Stimulated activated CD4-positive, alpha-beta T cell treated with anti-CD3 and anti-CD28 coated beads, Interleukin-2, amount 100 ng/mL, for 24 hours (primary cell): ENCODE measurements around the gene JARID2.

Experiments
- DNase-seq, 2 donors: peaks; one replicate each; pipeline ENCODE4 v3.0.0-alpha.2; 2020

The JARID2 gene

DNA sequence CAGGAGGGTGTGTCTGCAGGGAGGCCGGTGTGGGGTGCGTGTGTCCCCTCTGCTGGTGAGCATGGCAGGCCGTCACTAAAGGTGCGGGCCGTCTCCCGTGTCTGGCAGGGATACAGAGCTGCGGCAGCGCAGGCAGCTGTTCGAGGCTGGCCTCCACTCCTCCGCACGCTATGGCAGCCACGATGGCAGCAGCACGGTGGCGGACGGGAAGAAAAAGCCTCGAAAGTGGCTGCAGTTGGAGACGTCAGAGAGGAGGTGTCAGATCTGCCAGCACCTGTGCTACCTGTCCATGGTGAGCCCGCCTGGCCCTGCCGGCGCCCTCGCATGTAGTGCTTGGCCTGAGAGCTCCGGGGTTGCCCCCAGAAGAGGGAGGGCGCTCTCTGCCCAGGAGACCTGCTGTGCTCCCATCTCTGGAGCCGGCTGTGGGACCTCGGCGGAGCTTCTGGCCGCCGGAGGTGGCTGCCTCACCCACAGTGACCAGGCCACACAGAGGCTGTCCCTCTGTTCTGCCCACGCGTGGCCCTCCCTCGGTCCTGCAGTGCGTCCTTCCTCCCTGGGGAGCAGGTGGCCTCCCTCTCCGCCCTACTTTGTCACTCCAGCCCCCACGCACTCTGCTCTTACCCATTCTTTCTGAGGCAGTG, 267.4 kb downstream of the JARID2 start:
- DNase-seq = no peak

DNA sequence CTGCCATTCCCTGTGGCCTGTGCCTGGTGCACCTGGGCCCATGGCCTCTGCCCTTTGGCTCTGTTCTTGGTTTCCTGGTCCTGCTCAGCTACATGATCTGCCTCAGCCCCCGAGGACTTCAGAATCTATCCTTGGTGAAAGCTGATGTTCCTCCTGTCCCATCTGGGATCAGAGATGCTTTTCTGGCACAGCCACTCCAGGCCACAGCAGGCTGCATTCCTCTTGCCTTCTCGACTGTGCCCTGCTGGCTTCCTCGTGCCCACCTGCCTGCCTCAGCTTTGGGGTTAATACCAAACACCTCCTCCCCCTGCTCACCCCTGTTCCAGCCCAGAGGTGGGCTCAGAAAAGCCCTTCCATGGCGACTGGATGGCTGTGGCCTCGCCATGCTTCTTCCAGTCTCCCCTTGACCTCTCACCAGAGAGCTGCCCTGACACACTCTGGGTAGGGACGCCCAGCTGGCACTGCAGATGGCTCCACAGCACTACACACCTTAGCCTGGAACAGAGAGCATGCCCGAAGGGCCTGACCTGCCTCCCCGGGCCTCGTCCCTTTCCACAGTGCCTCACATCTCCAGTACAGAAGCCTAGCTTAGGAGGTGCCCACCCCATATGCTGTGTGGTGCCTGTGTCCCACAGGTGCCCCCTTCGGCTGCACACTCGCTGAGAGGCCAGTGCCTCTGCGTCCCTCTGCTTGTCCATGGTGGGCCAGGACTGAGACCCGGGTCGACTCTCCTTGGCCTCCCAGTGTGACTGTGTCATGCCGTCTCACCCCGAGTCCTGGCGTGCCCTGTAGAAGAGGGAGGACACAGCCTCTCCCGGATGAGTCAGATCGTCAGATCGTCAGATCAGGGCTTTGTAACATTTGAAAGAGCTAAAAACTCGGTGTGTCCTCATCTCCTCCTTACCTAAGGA, 268.2 kb downstream of the JARID2 start:
- no peak for DNase-seq

DNA sequence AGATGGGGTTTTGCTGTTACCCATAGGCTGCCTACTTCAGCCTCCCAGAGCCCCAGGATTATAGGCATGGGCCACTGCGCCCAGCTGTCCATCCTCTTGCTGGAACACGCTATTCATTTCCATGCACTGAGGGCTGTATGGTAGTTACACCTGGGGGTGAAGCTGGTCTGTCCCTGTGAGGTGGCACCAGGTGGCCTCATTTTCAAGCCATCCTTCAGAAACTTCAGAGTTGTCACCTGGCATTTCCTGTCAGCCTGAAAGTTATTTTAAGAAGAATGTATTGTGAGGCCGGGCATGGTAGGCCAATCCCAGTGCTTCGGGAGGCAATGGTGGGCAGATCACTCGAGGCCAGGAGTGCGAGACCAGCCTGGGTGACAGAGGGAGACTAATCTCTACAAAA, 269.4 kb downstream of the JARID2 start:
- no peak for DNase-seq

DNA sequence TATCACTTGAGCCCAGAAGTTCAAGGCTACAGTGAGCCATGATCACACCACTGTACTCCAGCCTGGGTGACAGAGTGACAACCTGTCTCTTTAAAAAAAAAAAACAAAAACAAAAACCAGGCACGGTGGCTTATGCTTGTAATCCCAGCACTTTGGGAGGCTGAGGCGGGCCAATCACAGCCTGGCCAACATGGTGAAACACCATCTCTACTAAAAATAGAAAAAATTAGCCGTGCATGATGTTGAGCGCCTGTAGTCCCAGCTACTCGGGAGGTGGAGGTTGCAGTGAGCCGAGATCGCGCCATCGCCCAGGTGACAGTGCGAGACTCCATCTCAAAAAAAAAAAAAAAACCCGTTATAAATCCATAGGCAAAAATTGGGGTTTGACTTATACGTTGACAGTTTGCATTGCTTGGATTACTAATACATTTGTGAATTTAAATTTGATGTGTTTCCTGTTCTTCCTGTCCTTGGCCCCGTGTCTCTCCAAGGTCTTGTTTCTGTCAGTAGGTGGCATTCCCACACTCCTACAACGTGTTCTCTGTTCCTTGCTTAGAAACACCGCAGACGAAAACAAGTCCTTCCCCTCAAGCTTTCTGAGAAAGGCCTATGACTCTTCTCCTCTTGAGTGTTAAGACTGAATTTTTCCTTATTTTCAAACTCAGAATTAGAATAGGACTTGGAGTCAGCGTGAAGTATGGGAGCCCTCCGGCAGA, 269.9 kb downstream of the JARID2 start:
- DNase-seq = no peak

DNA sequence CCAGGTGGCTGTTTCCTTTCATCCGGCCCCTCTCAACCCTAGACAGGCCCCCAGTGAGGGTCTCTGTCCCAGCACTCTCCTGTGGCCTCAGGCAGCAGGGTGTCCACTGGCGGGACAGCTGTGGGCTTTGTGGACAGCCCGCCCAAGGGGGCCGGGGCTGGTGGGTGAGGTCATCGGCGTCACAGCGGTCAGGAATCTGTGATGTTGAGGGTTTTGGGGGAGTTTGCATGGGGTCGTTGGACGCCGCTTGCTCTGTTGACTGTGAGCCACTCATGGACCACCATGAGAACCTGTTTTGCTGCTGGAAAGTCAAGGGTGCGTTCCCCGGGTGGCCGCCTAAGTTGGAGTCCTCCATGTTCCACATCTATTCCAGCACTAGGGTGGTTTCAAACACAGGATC, 270.5 kb downstream of the JARID2 start:
- DNase-seq = no peak

DNA sequence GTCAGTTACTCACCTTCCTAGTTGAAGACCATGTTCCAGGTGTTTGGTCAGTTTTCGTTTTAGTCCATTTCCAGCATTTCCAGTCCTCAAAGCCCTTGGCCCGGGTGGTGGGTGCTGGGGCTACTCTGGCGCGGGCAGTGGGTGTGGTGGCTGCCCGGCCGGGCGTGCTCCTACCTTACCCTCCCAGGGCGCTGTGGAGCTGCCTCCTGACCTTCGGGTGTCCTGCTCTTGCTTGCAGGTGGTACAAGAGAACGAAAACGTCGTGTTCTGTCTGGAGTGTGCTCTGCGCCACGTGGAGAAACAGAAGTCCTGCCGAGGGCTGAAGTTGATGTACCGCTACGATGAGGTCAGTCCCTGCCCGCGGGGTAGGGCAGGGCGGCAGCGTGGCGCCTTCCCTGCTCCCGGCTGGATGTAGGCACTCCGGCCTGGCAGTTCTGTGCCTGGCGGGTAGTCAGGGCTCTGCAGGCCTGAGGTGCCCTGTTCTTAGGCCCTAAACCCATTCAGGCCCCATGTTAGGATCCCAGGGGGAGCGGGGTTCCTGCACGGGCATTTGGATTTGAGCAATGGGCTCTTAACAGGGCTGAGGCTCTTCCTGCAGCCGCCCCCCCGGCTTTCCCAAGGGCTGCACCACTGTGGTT, 271.2 kb downstream of the JARID2 start:
- DNase-seq = no peak

DNA sequence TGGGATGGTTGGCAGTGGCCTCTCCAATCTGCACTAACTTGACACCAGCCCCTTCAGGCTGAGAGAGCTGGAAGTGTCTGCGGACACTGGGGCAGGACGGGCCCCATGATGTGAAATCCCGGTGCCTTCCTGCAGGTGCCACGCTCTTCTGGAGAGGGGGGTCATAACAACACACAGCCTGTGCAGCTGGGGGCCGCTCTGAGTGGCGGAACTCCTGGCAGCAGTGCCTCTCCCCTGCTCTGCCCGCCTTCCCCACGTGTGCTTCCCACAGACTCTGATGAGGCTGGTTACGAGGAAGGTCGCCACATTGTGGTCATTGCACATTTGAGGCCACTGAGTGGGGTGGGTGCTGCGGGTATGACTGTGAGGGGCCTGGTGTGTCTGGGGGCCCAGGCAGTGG, 271.7 kb downstream of the JARID2 start:
- no peak for DNase-seq

DNA sequence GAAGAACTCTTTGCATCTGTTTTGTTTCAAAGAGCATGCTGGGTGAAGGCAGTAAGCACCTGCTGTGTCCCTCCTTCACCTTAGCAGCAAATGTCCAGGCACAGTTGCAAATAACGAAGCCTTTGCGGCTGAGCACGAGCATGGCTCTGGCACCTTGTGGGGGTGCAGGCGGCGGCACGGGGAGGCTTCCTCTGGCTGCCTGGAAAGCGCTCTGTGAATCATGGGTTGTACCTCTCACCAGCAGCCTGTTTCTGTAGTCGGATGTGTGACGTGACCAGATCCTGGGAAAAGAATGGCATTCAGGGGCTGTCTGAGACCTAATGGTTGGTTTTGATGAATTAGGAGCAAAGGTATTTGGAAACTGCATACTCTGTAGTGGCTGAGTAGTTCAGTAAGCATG, 272.2 kb downstream of the JARID2 start:
- DNase-seq = no peak

DNA sequence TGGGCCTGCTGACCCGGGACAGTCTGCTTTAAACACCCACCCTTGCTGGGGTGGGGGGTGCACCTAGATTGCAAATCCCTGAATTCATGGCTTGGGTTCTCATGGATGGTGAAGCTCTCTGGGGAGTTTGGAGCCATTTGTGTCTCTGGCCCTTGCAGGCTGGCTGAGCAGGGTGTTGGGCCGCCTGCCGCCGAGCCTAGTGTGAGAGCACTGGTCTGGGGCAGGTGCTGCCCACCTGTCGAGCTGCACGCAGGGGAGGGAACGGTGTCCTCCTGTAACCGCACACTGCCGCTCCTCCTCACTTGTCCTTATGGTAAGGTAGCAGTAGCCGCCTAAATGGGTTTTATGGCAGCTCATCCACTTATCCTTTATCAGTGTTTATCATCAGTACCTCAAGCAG, 273.0 kb downstream of the JARID2 start:
- DNase-seq = no peak

DNA sequence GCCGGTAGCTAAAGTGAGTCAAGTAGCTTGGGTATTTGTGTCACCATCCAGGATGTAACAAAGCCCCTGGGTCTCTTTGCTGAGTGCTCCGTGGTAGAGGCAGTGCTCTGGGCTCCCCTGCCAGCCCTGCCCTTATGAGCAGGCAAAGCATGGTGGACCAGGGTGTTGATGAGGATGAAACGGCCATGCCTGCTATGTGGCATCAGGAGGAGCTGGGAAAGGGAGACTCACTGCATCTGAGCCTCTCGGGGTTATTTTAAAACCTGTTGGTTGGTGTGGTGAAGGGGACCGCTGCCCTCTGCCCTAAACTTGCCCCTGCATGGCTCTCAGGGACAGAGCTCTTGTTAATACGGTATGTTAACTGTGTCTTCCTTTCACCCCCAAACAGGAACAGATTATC, 273.8 kb downstream of the JARID2 start:
- DNase-seq = no peak

DNA sequence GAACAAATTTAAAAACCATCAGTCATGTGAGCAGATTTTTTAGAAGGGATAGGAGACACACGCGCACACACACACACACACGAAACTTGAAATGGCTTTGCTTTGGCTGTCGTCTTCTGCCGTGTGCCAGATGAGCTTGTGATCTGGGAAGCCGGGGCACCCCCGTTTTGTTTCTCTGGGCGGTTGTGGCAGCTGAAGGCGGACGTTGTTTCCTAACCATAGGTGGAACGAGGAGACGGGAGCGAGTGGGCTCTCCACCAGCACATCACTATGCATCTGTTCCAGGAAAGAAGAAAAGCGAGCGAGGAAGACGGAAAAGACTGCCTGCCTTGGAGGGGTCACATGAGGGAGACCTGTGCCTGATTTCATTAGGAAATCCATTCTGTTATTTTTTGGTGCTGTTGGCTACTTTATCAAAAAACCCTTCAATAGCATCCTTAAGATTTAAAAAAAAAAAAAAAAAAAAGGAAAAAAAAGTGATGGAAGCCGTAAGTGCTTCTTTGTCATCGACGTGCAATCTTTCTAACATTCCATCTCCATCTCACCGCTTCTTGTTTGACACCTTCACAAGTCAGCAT, 274.8 kb downstream of the JARID2 start:
- no peak for DNase-seq

DNA sequence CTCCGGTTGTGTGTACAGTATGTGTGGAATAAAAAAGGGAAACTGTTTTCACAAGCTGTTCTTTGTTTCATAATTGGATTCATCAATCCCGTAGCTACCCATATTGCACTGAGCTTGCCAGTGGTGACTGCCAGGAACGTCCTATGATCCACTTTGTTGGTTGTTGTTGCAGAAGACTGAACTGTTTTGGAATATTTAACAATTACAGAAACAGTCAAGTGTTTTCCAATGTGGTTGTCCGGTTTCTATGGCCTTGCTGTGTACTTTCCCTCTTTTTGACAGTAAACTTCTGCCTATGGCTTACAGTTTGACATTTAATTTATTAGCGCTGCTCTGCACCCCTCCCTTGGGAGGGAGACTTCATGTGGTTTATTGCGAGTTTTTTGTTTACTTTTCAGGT, 275.7 kb downstream of the JARID2 start:
- no peak for DNase-seq

DNA sequence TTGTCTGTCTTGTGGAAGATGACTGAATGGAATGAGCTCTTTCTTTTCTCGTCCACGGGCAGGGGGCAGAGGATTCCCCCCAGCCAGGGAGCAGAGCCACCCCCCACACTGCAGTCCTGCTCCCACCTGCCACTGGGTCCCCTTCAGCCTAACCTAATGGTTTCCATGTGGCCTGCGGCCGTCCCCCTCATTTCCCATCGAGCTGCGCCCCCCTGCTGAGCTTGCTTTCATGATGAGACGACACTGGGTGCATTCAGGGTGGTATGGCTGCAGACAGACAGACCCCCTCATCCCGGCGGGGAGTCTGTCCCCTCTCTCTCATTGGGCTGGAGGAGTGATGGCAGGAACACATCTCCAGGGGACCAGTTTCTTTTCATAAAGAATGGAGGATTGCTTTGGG, 276.2 kb downstream of the JARID2 start:
- no peak for DNase-seq

DNA sequence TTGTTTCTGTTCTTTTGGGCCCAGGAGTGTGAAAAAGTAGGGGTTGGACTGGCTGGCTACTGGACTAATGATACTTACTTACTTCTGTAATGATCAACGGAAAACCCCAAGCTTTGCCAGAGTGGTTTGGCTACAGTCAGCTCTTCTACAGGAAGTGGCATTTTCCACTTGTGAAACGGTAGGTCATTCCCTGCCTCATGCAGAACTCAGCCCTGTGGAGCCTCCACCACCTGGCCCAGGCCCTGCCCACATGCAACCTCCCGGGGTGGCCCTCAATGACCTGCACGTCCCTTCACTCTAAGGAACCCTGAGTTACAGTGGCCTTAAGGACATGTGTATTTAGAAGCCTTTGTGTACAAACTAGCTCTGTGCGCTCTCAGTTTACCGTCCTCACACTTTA, 276.6 kb downstream of the JARID2 start:
- DNase-seq = no peak

DNA sequence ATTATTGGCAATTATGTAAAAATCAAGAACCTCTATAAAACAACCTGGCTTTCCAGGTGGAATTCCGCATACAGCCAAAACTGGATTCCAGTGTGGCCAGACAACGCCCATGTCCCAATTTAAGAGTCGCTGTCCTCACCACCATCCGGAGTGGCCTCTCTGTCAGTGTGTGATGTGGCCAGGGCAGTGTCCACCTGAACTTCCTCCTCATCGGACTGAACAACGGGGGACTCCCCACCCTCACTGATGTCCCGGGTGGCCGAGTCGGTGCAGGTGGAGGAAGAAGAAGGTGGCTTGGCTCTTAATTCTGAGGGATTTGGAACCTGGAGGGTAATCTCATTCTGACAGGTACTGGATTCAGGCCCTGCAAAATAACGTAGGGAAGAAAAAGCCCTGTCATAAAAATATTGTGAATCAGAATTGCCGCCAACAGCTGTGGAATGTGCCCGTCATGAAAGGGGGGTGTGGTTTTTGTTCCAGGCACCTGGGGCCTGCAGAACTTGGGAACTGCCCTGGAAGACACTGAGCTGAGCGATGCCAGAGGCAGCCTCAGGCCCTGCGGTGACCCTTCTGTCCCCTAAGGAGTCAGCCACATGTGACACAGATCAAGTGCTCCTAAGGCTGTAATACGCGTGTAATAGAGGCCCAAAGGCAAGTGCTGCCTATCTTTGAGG, 277.1 kb downstream of the JARID2 start:
- no peak for DNase-seq

DNA sequence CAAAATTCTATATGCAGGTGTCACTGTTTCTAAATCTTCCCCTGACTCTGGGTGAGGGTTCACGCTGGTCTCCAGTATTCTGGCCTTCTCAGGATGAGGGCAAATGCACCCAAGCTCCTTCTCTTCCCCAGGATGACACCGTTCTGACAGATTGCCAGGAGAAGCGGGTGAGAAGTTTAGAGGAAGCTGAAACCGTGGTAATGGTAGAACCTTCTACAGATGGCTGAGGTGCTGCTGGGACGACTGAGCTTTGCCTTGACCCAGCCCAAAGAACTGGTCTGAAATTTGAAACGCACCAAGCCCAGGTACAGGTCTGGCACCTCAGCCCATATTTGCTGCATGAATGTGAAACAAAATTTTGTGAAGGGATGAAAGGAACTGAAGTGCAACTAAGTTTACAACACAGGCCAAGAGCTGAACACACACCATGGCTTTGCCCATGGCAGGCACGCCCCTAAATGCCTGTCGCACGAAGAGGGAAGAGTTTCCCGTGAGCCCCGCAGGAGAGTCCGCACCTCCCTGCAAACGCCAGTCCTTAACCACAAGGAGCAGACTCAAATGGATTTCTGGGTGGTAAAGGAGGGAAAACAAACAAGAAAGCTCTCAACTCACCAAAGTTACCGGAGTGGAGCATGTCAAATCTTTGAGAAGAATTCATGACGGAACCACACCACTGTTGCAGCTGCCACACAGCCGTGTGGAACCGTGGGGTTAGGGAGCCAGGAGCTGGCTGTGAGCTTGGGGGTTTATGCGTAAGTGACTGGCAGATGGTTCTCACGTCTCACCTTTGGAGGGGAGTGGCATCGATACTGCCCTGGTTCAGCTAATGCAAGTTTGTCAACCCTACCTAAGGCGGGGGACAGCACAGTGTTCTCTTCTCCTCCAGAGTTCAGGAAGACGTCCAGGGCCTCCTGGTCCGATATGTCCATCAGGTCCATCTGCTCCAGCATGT, 278.1 kb downstream of the JARID2 start:
- DNase-seq = no peak

DNA sequence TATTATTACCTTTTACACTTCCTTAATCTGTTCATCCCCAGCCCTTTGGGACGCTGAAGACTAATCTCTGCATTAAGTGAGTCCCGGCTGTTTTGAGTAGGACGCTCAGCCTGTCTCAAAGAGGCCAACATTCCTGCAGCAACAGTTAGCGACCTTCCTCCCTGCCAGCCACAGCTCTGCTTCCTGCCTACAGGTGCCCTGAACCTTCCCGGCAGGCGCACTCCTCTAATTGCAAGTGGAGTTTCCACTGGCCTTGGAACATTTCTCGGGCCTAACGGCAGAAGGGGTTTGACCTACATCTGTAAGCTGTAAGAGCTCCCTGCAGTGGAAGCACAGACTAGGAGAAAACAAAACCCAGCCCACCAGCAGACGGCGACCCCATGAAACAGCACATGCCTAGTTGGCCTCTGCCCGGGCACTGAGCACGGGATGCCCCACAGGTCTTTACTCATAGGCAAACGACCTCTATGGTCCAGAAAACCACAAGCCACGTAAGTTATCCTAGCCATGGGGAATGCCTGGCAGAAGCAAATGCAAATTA, 279.1 kb downstream of the JARID2 start:
- no peak for DNase-seq

DNA sequence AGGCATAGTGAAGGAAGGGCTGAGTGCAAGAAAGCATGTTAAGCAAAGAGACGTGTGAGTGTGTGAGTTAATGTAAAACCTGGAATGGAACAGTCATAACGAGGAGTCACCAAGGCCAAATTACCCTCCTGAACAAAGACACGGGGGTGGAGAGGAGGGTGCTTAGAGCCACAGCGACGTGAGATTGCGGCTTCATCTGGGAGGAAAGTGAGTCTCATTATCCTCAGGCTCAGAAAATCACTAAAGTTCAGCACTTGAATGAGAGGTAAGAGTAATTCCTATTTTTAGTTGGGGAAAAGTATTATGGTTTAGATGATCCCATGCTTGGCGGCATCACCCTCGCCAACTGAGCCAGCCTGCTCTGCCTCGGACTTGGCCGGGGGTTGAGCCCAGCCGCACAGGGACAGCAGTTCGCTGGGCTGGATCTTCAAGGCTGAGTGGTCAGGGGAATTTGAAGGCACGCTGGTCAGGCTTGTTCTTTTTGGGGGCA, 280.4 kb downstream of the JARID2 start:
- DNase-seq = no peak

DNA sequence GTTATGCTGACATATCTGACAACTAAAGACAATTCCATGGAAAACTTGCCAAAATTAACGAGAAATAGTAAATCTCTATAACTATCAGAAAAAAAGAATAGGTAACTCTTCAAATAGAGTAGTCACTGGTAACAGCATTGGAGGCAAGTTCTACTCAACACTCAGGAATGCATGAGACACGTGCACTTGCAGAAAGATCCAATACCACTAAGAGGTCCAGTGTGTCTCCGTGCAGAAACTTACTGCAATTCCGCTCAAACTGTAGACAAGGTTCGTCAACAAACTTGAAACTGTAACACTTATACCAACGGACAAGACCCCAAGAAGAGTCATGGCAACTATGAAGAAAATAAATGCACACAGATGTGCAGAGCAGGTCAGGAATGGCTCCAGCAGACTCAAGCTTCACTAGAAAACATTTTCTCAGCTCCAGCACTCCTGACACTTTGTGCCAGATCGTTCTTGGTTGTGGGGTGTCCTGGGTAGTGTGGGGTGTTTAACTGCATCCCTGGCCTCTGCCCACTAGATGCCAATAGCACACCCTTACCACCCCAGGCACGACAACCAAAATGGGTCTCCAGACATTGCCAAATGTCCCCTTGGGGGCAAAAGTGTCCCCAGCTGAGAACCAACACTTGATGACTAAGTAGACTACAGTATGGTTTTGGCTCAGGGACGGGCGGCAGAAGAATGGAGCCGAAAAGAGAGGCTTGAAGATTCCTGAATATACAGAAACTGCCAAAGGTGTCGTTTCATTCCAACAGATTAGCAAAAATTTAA, 282.2 kb downstream of the JARID2 start:
- no peak for DNase-seq

DNA sequence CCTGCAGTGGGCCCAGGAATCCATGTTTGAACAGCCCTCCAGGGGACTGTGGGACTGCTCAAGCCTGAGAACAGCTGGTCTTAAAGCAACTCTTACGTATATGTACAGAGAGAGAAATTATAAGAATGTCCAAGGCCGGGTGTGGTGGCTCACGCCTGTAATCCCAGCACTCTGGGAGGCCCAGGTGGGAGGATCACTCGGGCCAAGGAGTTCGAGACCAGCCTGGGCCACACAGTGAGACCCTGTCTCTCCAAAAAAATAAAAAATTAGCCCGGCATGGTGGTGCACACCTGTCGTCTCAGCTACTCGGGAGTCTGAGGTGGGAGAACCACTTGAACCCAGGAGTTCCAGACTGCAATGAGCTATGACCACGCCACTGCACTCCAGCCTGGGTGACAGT, 283.0 kb downstream of the JARID2 start:
- no peak for DNase-seq
